ENCODE data around the gene GJA1.

GRCh38 chr6:121460170-121460569 lies 24.7 kb downstream of the GJA1 start:
- TF ChIP-seq TAF1 (conservative IDR thresholded peaks at IDR 0.05) = no peak
- TF ChIP-seq CTCF (IDR thresholded peaks at IDR 0.05; ENCODE audit: low read depth, low read length, missing input control) = no peak
- no peak for TF ChIP-seq YY1 (IDR thresholded peaks at IDR 0.05)
- TF ChIP-seq NR2F2 (IDR thresholded peaks at IDR 0.05) = no peak
- no peak for TF ChIP-seq ZBTB33 (IDR thresholded peaks at IDR 0.05)
- no peak for TF ChIP-seq RXRA (IDR thresholded peaks at IDR 0.05)
